Body of pancreas (tissue), 4 donors: ENCODE results near the gene CAMTA1.

Source experiments
- CTCF ChIP-seq, 7 experiments: fragments of 450-650 bp in 4 of 7; fragments of 200-600 bp in 3 of 7; sonication (generic) in 3 of 7; IDR thresholded peaks; one replicate each; pipeline ENCODE4 v1.5.1; 2016 to 2019; ENCODE audit warnings: antibody characterized with exemption in 7 of 7
- POLR2A ChIP-seq, 3 donors: fragments of 450-650 bp; IDR thresholded peaks; one replicate each; pipeline ENCODE4 v1.6.1; 2016; ENCODE audit warnings: antibody characterized with exemption in 3 of 3, mild to moderate bottlenecking in 2 of 3

DNA sequence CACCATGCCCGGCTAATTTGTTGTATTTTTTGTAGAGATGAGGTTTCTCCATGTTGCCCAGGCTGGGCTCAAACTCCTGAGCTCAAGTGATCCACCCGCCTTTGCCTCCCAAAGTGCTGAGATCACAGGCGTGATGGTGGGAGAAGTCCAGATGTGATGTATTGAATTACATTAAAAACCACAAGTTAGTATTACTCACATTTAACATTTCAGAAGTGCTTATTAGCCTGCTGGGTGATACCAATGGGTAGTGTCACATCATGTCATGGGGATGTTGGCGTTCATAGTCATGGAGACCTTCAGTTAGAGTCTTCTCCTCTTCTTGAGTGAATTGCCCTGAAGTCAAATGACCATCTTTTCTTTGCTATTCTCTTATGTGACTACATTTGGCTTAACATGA, 922.3 kb downstream of the CAMTA1 start:
- TF ChIP-seq CTCF (IDR thresholded peaks at IDR 0.05): no peak
- no peak for TF ChIP-seq POLR2A (IDR thresholded peaks at IDR 0.05)
